K562 (cell line): ENCODE measurements around the gene ARPP21. TPM values are rescaled to one million over a fixed set of nuclear protein-coding genes. Genes with fewer than 3 reads are reported as not detected.

Experiments used
- ATAC-seq: fragments of 200-7000 bp; cut with Tn5 transposase; 3 replicates; pipeline ENCODE4 v1.9.1; 2020; ENCODE audit warnings: moderate library complexity
- BruUV-seq: library from RNA; stranded (reverse); fragments of 400-500 nt; replicated peaks from 2 replicates; lab custom pipeline; 2021; lab: Mats Ljungman, UMichigan
- CTCF ChIA-PET: fragments of 300-600 bp; formaldehyde crosslinking; extraction: SDS; loops from one replicate; lab custom pipeline; 2021; ENCODE audit warnings: low intra/inter-chr PET ratio; lab: Yijun Ruan, JAX
- POLR2A ChIA-PET: fragments of 300-600, 350-650 bp; sonication (Branson Sonifier 250); formaldehyde crosslinking; extraction: SDS; loops from one replicate; lab custom pipeline; 2021; ENCODE audit warnings: antibody characterized with exemption, inconsistent platforms; lab: Yijun Ruan, JAX
- DNase-seq, 4 experiments: peaks; one replicate each; pipeline versions ENCODE4 v3.0.0 to v3.0.0-alpha.2; 2011 to 2018; ENCODE audit warnings: low spot score in 3 of 4, mixed read lengths in 3 of 4; ENCODE audit errors: extremely low read depth in 1 of 4
- FAIRE-seq: peaks from 2 replicates; lab custom pipeline; 2011; peaks lifted over from hg19 to GRCh38; lab: Jason Lieb, UNC
- H2AFZ ChIP-seq: 2 replicates; pipeline ENCODE4 v1.6.0; 2011; ENCODE audit warnings: low read depth, low read length, control low read depth, inconsistent platforms
- H3K27ac ChIP-seq: fragments of 200-600 bp; 3 replicates; pipeline ENCODE4 v1.8.0; 2011; ENCODE audit warnings: low read depth, mild to moderate bottlenecking, control low read depth, inconsistent platforms, low read length, moderate library complexity, mixed read lengths; ENCODE audit errors: extremely low read depth
- H3K27me3 ChIP-seq, 2 experiments: fragments of 300-600 bp in 1 of 2; 2 replicates in 1 of 2; 3 replicates in 1 of 2; pipeline versions ENCODE4 v1.6.0 to v1.8.0; 2011; ENCODE audit warnings: inconsistent platforms in 2 of 2, low read length in 2 of 2, mild to moderate bottlenecking in 1 of 2, mixed read lengths in 1 of 2, moderate library complexity in 1 of 2; ENCODE audit not compliant: control insufficient read depth in 2 of 2, insufficient read depth in 2 of 2
- H3K36me3 ChIP-seq: fragments of 300-600 bp; 3 replicates; pipeline ENCODE4 v1.8.0; 2011; ENCODE audit warnings: mild to moderate bottlenecking, low read length, inconsistent platforms; ENCODE audit not compliant: control insufficient read depth, insufficient read depth
- H3K4me1 ChIP-seq, 2 experiments: fragments of 200-600 bp in 1 of 2; replicated peaks in 1 of 2; 2 replicates in 1 of 2; 3 replicates in 1 of 2; pipeline versions ENCODE4 v1.5.1 to v1.8.0; 2011; ENCODE audit warnings: inconsistent platforms in 2 of 2, low read length in 2 of 2, mild to moderate bottlenecking in 1 of 2, mixed read lengths in 1 of 2, moderate library complexity in 1 of 2; ENCODE audit not compliant: control insufficient read depth in 2 of 2, insufficient read depth in 2 of 2
- H3K4me2 ChIP-seq: 2 replicates; pipeline ENCODE4 v1.6.1; 2011; ENCODE audit warnings: low read length, control low read depth, inconsistent platforms, mixed read lengths; ENCODE audit not compliant: insufficient read depth
- H3K4me3 ChIP-seq: fragments of 200-600 bp; sonication (generic), shearing (Covaris generic); 2 replicates; pipeline ENCODE4 v1.5.1; 2016; ENCODE audit warnings: control low read depth, inconsistent platforms
- H3K79me2 ChIP-seq: fragments of 200-600 bp; 3 replicates; pipeline ENCODE4 v1.8.0; 2011; ENCODE audit warnings: low read length, inconsistent platforms; ENCODE audit not compliant: control insufficient read depth, insufficient read depth
- H3K9ac ChIP-seq, 2 experiments: 2 replicates each; pipeline versions ENCODE4 v1.6.0 to v1.6.1; 2011; ENCODE audit warnings: low read depth in 2 of 2, low read length in 2 of 2, control low read depth in 1 of 2, inconsistent platforms in 1 of 2, mild to moderate bottlenecking in 1 of 2, mixed read lengths in 1 of 2; ENCODE audit not compliant: insufficient read depth in 1 of 2
- H3K9me1 ChIP-seq: one replicate; pipeline ENCODE4 v1.6.0; 2011; ENCODE audit warnings: inconsistent platforms, mild to moderate bottlenecking, low read length, moderate library complexity; ENCODE audit not compliant: control insufficient read depth, insufficient read depth
- H3K9me3 ChIP-seq: replicated peaks from 2 replicates; pipeline ENCODE4 v1.5.1; 2011; ENCODE audit warnings: low read depth, low read length, inconsistent platforms; ENCODE audit not compliant: control insufficient read depth, insufficient read depth
- H4K20me1 ChIP-seq: replicated peaks from 2 replicates; pipeline ENCODE4 v1.6.1; 2011; ENCODE audit warnings: low read length, inconsistent platforms, mixed read lengths; ENCODE audit not compliant: control insufficient read depth, insufficient read depth
- CGGBP1 ChIP-seq: fragments of 250-450 bp; sonication (Bioruptor Pico); IDR thresholded peaks from 2 replicates; pipeline ENCODE4 v1.9.0; 2021; ENCODE audit warnings: mild to moderate bottlenecking
- E4F1 ChIP-seq: fragments of 250-450 bp; sonication (Bioruptor Pico); IDR thresholded peaks from 2 replicates; pipeline ENCODE4 v1.5.0; 2021; ENCODE audit warnings: mild to moderate bottlenecking, borderline replicate concordance
- FOXP4 ChIP-seq: sonication (generic); formaldehyde crosslinking; IDR thresholded peaks from 2 replicates; pipeline ENCODE4 v1.8.0; 2022; ENCODE audit warnings: mild to moderate bottlenecking, missing genetic modification reagents, borderline replicate concordance
- GABPB1 ChIP-seq: sonication (generic); formaldehyde crosslinking; IDR thresholded peaks from 2 replicates; pipeline ENCODE4 v1.8.0; 2022; ENCODE audit warnings: mild to moderate bottlenecking, missing genetic modification reagents
- KAT8 ChIP-seq: fragments of 450-650 bp; IDR thresholded peaks from 2 replicates; pipeline ENCODE4 v1.6.1; 2016; ENCODE audit warnings: low read depth, mild to moderate bottlenecking
- KDM1A ChIP-seq, 2 experiments: fragments of 450-650 bp; IDR thresholded peaks; 2 replicates each; pipeline ENCODE4 v1.6.1; 2016; ENCODE audit warnings: mild to moderate bottlenecking in 2 of 2
- MCM2 ChIP-seq: fragments of 450-650 bp; IDR thresholded peaks from 2 replicates; pipeline ENCODE4 v1.6.1; 2017; ENCODE audit warnings: low read depth, mild to moderate bottlenecking
- SRSF3 ChIP-seq: fragments of 200-400 bp; formaldehyde crosslinking; IDR thresholded peaks from 2 replicates; pipeline ENCODE4 v1.6.1; 2016; ENCODE audit warnings: mild to moderate bottlenecking, low read length, moderate library complexity; ENCODE audit not compliant: insufficient read depth
- STAT6 ChIP-seq: sonication (generic); formaldehyde crosslinking; IDR thresholded peaks from 2 replicates; pipeline ENCODE4 v1.8.1; 2023; ENCODE audit warnings: mild to moderate bottlenecking, missing genetic modification reagents
- ZBTB34 ChIP-seq: fragments of 250-450 bp; sonication (Bioruptor Pico); IDR thresholded peaks from 2 replicates; pipeline ENCODE4 v1.8.0; 2021; ENCODE audit warnings: mild to moderate bottlenecking, moderate library complexity
- ZNF431 ChIP-seq: sonication (generic); formaldehyde crosslinking; IDR thresholded peaks from 2 replicates; pipeline ENCODE4 v1.8.0; 2022; ENCODE audit warnings: mild to moderate bottlenecking, missing genetic modification reagents
- ZNF655 ChIP-seq: fragments of 250-450 bp; sonication (Bioruptor Pico); IDR thresholded peaks from 2 replicates; pipeline ENCODE4 v1.5.0; 2021
- WGBS: fragments of 100-300 bp; shearing (Covaris generic); methylation state at CpG from one replicate; pipeline ENCODE4 v1.1.6; 2016; ENCODE audit warnings: low coverage, mixed read lengths; ENCODE audit not compliant: insufficient coverage; ENCODE audit errors: missing lambda C conversion rate; 5-methylcytosine and 5-hydroxymethylcytosine counted together
- in situ Hi-C: fragments of 300-500 bp; cut with MboI; formaldehyde crosslinking; loops from 4 replicates; pipeline ENCODE4 v1.15.0; 2018; ENCODE audit warnings: inconsistent platforms, mixed read lengths
- intact Hi-C: fragments of 100-400 bp; cut with micrococcal nuclease; formaldehyde crosslinking; loops from 2 replicates; pipeline ENCODE4 v1.14.2; 2022
- polyA plus RNA-seq, 8 experiments: library from polyadenylated mRNA; depleted of rRNA in 4 of 8; stranded (reverse) in 5 of 8; unstranded in 3 of 8; fragments of >200 nt; fragmentation: Nextera tagmentation in 2 of 8; fragmentation: Illumina TruSeq in 1 of 8; extraction: Ambion mirVana in 2 of 8; extraction: Trizol in 1 of 8; gene quantifications; 2 replicates each; pipeline versions ENCODE4 v1.2.1 to v1.2.3, GENCODE V29; 2011 to 2014; ENCODE audit warnings: inconsistent platforms in 1 of 8, missing spikeins in 1 of 8
- total RNA-seq, 7 experiments: library from RNA; depleted of rRNA in 6 of 7; stranded (reverse); fragments of >200 nt in 6 of 7; fragmentation: Illumina TruSeq in 2 of 7; extraction: Trizol in 2 of 7; gene quantifications; 2 replicates each; pipeline versions ENCODE4 v1.2.1 to v1.2.3, GENCODE V29; 2011 to 2021; ENCODE audit warnings: low replicate concordance in 1 of 7

ARPP21 gene
- total and polyA plus RNA-seq, 9 of the 15 experiments (the other 6 are each of a cell fraction or from before 2014, with no cell fraction given) = not detected

GRCh38 chr3:35651426-35651825, 12.1 kb downstream of the ARPP21 start:
- H3K4me1 ChIP-seq = no peaks in the 10 kb centered on the region
- ATAC-seq = no peak
- TF ChIP-seq GABPB1 (CRISPR knock-in tag) (no peak), E4F1 (no peak), ZNF655 (CRISPR knock-in tag) (no peak), ZBTB34 (CRISPR knock-in tag) (no peak), STAT6 (no peak), ZNF431 (no peak), CGGBP1 (CRISPR knock-in tag) (no peak), SRSF3 (no peak), FOXP4 (CRISPR knock-in tag) (no peak), KDM1A (IDR thresholded peaks at IDR 0.05) (no peak), KAT8 (no peak), MCM2 (no peak)
- no peaks in the 10 kb centered on the region for H3K36me3 ChIP-seq
- H3K9me3 ChIP-seq = no peaks in the 10 kb centered on the region
- H3K9me1 ChIP-seq = no peaks in the 10 kb centered on the region
- no peak for DNase-seq
- no peak overlapping the region for H2AFZ ChIP-seq
- no peaks in the 10 kb centered on the region for H3K27me3 ChIP-seq
- 5% methylated on average over 1 of the region's 1 CpG for WGBS
- H4K20me1 ChIP-seq = no peaks in the 10 kb centered on the region
- H3K4me3 ChIP-seq = no peak overlapping the region
- BruUV-seq = no TSS peak
- ChIA-PET POLR2A (no interaction called here), CTCF (no interaction called here)
- in situ Hi-C loops (no loop called here), intact Hi-C loops (no loop called here)
- no peak overlapping the region for H3K27ac ChIP-seq
- no peak overlapping the region for H3K4me2 ChIP-seq
- H3K9ac ChIP-seq = no peak overlapping the region
- no peaks in the 10 kb centered on the region for H3K79me2 ChIP-seq
- no peak for FAIRE-seq
